ENCODE measurements around the gene SLC2A14.
A peak's percentile ranks its signal among the peaks of the same experiment; 100 is the strongest.
"Not testable (repeated sequence)": the region's sequence is repeated elsewhere in the genome, so short reads cannot be mapped to it uniquely, and the experiment has no call there.

Gene SLC2A14

DNA sequence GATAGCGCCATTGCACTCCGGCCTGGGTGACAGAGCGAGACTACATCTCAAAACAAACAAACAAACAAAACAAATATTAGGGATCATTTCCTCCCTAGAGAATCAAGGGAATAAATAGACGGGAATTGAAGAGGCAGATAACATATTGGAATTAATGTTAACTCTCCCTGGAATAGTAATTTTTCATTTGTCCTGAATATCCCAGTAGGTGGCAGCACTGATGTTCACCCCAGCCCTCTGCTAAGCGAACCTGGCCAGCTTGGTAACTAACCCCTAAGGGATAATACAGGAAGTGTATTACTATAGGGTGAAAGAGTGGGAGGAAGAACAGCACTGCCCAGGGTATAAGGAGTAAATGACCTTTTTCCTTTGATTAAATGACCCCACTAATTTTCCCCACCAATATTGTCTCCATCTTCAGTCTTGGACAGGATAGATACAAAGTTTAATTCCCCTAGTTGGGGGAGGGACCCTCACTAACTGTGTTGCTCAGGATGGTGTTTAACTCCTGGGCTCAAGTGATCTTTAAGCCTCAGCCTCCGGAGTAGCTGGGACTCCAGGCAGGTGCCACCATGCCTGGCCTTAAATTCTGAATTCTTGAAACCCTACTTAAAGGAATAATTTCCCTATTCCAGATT, 40.5 kb downstream of the SLC2A14 start:
- DNase-seq, result no peak

- not testable (repeated sequence) for DNase-seq
Observed at GRCh38 chr12:7829737-7830136, 43.0 kb downstream of the SLC2A14 start.

GRCh38 chr12:7825754-7826153, 47.0 kb downstream of the SLC2A14 start:
- DNase-seq, result not testable (repeated sequence)

- DNase-seq, result peak; percentile 4
Observed at GRCh38 chr12:7806863-7807487, 65.7 kb downstream of the SLC2A14 start.

- DNase-seq, result not testable (repeated sequence)
Observed at GRCh38 chr12:7806319-7806718, 66.4 kb downstream of the SLC2A14 start.

DNA sequence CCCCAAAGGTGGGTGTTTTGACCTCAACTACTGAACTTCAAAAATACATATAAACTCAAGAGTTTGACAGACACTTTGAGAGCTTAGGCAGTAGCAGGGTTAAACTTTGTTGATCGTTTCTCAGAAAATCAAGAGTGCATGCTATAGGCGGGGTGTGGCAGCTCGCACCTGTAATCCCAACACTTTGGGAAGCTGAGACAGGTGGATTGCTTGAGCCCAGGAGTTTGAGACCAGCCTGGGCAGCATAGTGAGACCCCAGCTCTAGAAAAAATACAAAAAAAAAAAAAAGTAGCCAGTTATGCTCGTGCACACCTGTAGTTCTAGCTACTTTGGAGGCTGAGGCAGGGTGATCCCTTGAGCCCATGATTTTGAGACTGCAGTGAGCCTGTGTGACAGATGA, 71.3 kb downstream of the SLC2A14 start:
- no peak for DNase-seq

DNA sequence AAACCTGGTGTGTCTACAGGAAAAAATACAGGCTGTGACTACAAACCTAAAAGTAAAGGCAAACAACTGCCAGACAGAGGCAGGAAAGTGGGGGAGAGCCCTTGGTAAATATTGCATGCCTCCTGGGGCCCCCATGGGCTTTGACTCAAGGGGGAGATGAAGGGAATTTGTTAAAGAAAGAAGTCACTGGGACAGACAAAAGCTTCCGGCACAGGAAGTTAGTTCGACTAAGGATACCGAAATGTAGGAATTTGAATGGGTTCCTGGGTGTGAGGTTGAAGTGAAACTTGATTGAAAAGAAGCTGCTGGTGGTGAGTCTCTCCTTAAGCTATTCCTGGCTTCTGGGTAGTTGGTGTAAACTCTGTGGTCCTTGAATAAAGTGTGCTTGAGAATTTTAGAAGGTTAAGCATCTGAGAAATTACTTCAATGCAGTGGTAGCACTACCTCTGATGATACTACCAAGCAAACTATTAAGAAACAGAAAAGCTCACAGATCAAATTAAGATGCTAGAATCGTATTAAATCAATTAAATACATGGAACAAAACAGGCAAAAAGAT, 73.9 kb downstream of the SLC2A14 start:
- not testable (repeated sequence) for DNase-seq

DNA sequence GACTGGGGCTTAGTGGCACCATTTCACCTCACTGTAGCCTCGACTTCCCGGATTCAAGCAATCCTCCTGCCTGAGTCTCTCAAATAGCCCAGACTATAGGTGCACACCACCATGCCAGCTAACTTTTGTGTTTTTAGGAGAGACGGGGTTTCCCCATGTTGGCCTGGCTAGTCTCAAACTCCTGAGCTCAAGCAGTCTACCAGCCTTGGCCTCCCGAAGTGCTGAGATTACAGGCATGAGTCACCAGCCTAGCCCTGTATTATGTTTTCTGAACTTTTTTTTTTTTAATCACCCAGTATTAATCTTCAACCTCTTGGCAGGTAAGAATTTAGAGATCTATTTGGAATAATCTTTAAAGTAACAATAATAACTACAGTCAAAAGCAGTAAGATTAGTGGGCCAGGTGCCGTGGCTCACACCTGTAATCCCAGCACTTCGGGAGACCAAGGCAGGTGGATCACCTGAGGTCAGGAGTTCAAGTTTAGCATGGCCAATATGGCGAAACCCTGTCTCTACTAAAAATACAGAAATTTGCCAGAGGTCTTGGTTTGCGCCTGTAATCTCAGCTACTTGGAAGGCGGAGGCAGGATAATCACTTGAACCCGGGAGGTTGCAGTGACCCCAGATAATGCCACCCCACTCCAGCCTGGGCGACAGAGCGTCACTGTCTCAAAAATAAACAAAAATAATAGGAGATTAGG, 74.9 kb downstream of the SLC2A14 start:
- no peak for DNase-seq

- not testable (repeated sequence) for DNase-seq
Observed at GRCh38 chr12:7797269-7797668, 75.4 kb downstream of the SLC2A14 start.

DNA sequence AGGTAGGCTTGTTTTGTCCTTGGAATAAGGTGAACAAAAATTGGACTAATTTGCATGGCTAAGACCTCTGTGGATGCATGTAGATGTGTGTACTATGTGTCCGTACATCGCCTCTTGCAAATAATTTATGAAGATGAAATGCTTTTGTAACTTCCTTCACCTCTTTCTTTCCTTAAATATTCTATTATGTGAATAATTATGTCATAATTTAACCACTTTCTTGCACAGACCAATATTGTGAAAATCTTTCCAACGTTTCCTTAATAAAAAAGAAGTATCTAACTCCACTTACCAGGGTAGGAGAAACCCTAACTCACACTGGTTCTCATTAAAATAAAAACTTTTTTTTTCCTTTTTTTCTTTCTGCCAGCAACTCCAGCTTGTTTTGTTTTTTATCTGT, 79.5 kb downstream of the SLC2A14 start:
- no peak for DNase-seq

DNA sequence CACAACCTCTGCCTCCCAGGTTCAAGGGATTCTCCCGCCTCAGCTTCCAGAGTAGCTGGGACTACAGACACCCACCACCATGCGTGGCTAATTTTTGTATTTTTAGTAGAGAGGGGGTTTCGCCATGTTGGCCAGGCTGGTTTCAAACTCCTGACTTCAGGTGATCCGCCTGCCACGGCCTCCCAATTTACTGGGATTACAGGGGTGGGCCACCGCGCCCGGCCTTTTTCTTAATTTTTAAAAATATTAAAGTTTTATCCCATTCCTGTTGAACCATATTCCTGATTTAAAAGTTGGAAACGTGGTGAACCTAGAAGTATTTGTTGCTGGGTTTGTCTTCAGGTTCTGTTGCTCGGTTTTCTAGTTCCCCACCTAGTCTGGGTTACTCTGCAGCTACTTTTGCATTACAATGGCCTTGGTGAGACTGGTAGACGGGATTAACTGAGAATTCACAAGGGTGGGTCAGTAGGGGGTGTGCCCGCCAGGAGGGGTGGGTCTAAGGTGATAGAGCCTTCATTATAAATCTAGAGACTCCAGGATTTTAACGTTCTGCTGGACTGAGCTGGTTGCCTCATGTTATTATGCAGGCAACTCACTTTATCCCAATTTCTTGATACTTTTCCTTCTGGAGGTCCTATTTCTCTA, 83.7 kb downstream of the SLC2A14 start, which contains the start of gene NANOG:
Gene NANOG (plus strand): TSS at position 519 of the 645 bp plus-strand sequence. CDS start 213 bp downstream, outside the sequence.
- DNase-seq, result not testable (repeated sequence)

DNA sequence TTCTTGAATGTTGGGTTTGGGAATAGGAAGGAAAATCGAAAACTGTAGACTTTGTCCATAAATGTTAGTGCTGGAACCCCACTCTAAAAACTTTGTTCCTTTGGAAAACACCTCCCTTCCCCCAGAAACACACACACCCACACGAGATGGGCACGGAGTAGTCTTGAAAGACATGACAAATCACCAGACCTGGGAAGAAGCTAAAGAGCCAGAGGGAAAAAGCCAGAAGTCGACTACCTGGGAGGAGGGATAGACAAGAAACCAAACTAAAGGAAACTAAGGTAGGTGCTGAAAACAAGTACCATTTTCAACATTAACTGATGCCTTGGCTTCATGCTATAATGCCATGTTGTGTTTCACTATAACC, 84.4 kb downstream of the SLC2A14 start:
- DNase-seq, result no peak

- DNase-seq, result no peak
Observed at GRCh38 chr12:7787574-7788293, 85.0 kb downstream of the SLC2A14 start.

DNA sequence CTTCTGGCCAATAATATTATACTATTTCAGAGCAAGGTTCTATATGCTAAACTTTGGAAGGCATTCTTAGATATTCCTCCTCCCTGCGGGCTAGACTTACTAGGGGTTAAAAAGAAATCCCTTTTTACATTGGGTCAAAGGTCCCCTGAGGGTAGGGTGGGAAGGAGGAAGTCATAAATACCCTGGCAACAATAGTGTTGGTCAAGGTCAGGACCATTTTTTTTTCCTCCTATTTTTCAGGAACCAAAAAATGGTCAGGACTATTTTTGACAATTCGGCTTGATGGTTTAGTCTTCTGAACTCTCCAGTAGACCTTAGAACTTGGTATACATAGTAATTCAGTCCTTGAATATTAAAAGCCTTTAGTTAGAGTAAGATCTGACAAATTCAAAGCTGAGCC, 88.0 kb downstream of the SLC2A14 start:
- DNase-seq, result no peak

GRCh38 chr12:7783433-7783832, 89.3 kb downstream of the SLC2A14 start:
- DNase-seq, result not testable (repeated sequence)

DNA sequence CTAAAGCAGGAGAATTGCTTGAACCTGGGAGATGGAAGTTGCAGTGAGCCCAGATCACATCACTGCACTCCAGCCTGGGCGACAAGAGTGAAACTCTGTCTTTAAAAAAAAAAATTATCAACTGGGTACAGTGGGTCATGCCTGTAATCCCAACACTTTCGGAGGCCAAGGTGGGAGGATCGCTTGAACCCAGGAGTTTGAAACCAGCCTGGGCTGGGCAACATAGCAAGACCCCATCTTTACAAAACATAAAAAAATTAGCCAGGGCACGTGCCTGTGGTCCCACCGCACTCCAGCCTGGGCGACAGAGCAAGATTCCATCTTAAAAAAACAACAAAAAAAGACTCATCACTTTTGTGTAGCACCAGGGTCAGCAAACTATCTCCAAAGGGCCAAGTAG, 90.7 kb downstream of the SLC2A14 start:
- no peak for DNase-seq

GRCh38 chr12:7781274-7781673, 91.4 kb downstream of the SLC2A14 start:
- DNase-seq, result no peak

DNA sequence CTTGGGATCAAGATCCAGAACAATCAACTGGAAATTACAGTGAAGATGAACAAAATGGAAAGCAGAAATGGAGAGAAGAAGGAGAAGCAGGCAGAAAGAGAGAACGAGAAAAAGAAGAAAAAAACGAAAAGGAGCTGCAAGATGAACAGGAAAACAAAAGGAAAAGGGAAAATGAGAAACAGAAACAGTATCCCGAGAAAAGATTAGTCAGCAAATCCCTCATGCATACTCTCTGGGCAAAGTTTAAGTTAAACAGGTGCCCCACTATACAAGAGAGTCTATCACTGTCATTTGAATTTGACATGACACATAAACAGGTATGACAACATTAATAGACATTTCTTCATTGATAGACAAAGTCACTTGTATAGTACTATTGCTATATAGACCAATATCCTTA, 102.7 kb downstream of the SLC2A14 start:
- DNase-seq, result no peak
